Heart left ventricle (tissue), 13 donors: ENCODE data around the gene KCNC1.

Experiments used
- CTCF ChIP-seq, 12 donors: fragments of 200-600 bp; sonication (generic) in 4 of 12; IDR thresholded peaks; one replicate each; pipeline versions ENCODE4 v1.5.0 to v1.8.0; 2018 to 2022; ENCODE audit warnings: antibody characterized with exemption in 12 of 12, mild to moderate bottlenecking in 5 of 12
- POLR2A ChIP-seq, 2 donors: fragments of 450-650 bp; IDR thresholded peaks; one replicate each; pipeline ENCODE4 v1.6.1; 2017; ENCODE audit warnings: antibody characterized with exemption in 2 of 2, mild to moderate bottlenecking in 2 of 2, moderate library complexity in 2 of 2
- donor health status: ischemic (EF 13 %, LVEDD 7.1; RV severe dilation, severe dysfunction).
- donor health status: DM: no; HTN: yes; CAD: no.
- donor health status: DM: no; HTN: no; CAD: no.
- donor health status: ischemic (EF 25% LVEDD 6.9; RV normal size, moderate dysfunction).
- donor health status: ischemic (EF 25% LVEDD 5.7; RV mildly dilated, moderate dysfunction).
- donor health status: ischemic (EF 35%, LVEDD 5.7; RV mildly dilated, moderate dysfunction).
- donor health status: nonischemic (EF 11% LVEDD 7.7; RV severe dilation, severe dysfunction).
- donor health status: DM: yes; HTN: yes; CAD: no.
- donor health status: PGD.
- donor health status: ischemic (EF 29% LVEDD 5.4; RV normal size, mild dysfunction).
- donor health status: nonischemic (EF 23%, LVEDD 6.1; RV moderate dilation, normal function).

GRCh38 chr11:17801166-17801565 is 66.6 kb downstream of the KCNC1 start:
- TF ChIP-seq POLR2A (IDR thresholded peaks at IDR 0.05) (no peak), CTCF (IDR thresholded peaks at IDR 0.05) (no peak)
